ENCODE measurements around the gene KLF1.

DNA sequence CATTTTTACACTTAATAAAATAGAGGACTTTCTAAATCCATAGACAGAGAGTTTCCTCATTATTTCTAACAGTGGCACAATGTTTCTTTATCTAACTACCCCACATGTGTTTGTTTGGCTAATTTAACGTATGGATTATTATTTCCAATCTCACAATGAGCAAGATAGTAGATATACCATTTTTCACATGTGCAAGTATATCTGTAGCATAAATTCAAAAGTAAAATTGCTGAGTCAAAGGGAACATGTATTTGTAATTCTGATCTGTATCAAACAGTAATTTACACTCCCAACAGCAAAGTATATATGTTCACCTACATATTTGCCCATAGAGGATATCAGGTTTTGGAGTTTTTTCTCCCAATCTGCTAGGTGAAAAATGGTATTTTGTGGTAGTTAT, 30.3 kb downstream of the KLF1 start:
- TF ChIP-seq, protein P1, sequence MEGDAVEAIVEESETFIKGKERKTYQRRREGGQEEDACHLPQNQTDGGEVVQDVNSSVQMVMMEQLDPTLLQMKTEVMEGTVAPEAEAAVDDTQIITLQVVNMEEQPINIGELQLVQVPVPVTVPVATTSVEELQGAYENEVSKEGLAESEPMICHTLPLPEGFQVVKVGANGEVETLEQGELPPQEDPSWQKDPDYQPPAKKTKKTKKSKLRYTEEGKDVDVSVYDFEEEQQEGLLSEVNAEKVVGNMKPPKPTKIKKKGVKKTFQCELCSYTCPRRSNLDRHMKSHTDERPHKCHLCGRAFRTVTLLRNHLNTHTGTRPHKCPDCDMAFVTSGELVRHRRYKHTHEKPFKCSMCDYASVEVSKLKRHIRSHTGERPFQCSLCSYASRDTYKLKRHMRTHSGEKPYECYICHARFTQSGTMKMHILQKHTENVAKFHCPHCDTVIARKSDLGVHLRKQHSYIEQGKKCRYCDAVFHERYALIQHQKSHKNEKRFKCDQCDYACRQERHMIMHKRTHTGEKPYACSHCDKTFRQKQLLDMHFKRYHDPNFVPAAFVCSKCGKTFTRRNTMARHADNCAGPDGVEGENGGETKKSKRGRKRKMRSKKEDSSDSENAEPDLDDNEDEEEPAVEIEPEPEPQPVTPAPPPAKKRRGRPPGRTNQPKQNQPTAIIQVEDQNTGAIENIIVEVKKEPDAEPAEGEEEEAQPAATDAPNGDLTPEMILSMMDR (IDR thresholded peaks at IDR 0.05): no peak
- TF ChIP-seq POLR2AphosphoS5 (IDR thresholded peaks at IDR 0.05; ENCODE audit: low read depth, low read length) (no peak), TCF7L2 (IDR thresholded peaks at IDR 0.05; ENCODE audit: low read depth, low read length) (no peak)

All from Panc1 (cell line).